ENCODE data around the gene CADM1.

CADM1 gene

GRCh38 chr11:115276191-115276590, 228.0 kb downstream of the CADM1 start:
- no peak for FAIRE-seq

DNA sequence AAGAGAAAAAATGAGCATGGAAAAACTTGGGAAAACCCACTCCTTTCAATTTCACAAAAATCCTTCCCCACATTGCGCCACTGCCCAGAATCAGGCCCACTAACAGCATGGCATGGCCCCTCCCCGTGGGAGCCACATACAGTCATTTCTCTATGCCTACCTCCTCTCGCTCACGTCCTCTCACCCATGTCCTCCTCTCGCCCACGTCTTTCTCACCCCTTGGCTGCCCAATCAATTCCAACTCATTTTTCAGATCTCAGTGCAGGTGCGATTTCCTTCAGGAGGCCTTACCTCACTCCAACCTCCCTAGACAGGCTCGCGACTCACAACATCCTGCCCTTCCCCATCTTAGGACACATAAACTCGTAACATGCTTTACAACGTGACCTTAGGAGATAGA, 229.2 kb downstream of the CADM1 start:
- no peak for FAIRE-seq

- no peak for FAIRE-seq
Measured at GRCh38 chr11:115272925-115273324, 231.3 kb downstream of the CADM1 start.

GRCh38 chr11:115271643-115272042, 232.6 kb downstream of the CADM1 start:
- no peak for FAIRE-seq

DNA sequence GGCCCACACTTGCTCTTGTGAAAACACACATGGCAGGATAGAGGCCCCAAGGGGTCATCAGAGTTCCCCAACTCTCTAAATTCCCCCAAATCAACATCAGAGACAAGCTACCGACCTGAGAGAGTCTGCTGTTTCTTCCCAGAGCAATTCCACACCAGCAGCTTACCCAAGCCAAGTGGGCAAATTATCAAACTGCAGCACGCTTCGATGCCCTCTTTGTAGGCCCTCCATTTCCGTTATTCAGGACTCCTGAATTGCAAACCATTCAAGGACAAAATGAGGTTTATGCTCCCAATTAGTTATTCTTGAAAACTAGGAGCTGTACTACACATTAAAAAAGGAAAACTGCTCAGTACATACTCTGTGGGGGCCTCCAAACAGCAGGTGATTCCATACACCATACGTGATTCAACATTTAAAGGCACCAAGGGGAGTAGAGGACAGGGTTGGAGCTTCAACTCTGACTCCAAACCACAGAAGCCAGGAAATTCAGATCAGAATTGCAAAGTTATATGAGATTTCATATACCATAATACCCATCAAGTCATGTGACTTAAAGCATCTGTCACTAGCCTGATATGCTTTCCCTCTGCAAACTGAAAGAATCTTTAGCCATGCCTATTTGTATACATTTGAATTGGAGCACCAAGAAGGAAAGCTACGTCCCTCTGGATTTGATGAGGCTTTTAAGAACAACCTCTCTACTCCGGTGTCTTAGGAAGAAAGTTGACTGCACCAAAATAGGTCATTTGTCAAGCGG, 234.8 kb downstream of the CADM1 start:
- FAIRE-seq = no peak

GRCh38 chr11:115267871-115268270, 236.3 kb downstream of the CADM1 start:
- FAIRE-seq = peak; percentile 92

GRCh38 chr11:115267238-115267781, 236.9 kb downstream of the CADM1 start:
- FAIRE-seq = peak; percentile 76

- FAIRE-seq = no peak
Measured at GRCh38 chr11:115266066-115266639, 238.1 kb downstream of the CADM1 start.

DNA sequence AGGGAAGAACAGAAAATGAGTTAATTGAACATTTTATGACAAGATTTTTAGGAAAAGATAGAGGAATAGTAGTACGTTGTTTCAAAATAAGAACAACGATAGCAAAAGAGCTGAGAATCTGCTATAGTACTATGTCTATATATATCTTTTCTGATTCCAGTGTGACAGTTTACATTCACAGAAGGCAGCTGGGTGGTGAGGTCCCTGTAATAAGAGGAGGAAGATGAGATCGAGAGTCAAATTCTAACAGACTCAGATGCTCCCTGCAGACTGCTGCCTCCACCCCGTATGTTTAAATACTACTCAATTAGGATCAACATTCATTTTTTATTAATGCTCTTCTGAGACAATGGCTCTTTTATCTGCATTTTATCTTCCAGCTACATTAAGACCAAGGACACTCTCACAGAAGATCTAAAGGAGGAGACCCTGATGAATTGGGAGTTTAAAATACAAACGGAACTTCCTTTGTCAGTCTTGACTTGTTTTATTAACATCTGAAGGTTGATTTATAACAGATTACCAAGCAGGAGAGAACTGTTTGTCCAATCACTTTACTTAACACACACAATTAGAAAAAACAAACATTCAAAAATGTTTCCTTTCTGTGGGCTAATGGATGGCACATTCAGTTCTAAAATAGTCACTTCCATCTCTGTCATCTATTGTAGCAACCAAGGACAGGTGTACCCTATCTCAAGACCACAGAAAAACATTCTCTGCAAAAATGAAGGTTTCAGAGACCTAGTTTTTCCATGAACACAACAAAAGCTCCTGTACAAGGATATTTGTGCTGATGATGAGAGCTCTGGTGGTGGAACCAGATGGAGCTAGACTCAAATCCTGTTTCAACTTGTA, 240.2 kb downstream of the CADM1 start:
- peak; percentile 94 for FAIRE-seq

DNA sequence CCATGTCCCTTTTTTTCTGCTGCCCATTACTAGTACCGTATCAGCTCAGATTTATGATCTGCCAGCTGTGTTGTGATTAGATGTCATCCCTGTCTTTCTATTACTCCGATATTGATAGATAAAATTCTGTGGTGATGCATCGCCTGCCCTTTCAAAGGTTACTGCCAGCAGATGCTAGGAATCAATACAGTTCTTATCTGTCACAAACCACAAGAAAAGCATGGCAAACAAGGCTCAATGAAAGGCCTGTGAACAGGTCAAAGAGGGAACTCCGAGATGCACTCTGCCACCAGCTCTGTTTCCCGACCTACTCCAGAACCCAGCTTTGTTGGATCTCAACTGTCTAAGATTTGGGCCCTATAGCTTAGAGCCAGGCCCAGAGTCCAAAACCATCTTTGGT, 246.0 kb downstream of the CADM1 start:
- FAIRE-seq = no peak

GRCh38 chr11:115257678-115258077, 246.5 kb downstream of the CADM1 start:
- FAIRE-seq = no peak

GRCh38 chr11:115257270-115257669, 246.9 kb downstream of the CADM1 start:
- FAIRE-seq = peak; percentile 66

GRCh38 chr11:115256397-115257197, 247.6 kb downstream of the CADM1 start:
- FAIRE-seq = peak; percentile 83

GRCh38 chr11:115255006-115255762, 249.0 kb downstream of the CADM1 start:
- FAIRE-seq = peak; percentile 24

GRCh38 chr11:115251126-115251525, 253.1 kb downstream of the CADM1 start:
- no peak for FAIRE-seq

GRCh38 chr11:115249061-115249578, 255.1 kb downstream of the CADM1 start:
- peak; percentile 47 for FAIRE-seq

DNA sequence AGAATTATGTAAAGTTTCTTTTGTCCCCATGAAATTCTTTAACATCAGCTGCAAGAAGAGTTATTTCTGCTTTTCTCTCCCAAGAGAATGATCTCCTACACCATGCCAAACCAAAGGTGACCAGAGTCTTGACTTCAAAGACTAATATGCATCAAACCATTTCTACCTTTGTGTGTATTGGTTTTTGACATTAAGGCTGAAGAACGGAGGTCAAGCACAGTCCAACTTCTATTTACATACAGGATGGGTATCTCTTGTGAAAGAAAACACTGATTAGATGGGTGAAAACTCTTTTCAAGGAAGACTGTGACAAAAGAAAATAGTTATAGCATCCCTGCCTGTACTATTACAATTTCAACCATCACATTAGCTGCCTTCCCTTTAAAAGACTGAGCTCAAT, 256.3 kb downstream of the CADM1 start:
- FAIRE-seq = no peak

DNA sequence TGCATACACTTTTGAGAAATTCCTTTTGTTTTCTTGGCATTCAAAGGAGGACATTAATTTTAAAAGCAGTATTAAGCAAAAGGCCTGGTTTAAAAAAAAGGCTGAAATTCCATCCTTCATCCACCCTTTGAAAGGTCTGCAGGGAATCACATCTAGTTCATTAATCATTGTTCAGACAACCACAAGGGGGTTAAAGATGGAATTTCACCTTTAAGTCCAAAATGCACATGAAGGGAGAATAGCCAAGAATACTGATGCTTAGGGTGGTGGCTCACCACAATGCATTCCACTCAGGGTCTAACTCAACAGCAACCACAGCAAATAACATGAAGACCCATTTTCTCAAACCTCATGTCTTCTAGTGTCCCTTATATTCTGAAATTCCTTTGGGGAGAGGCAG, 256.9 kb downstream of the CADM1 start:
- FAIRE-seq = no peak

DNA sequence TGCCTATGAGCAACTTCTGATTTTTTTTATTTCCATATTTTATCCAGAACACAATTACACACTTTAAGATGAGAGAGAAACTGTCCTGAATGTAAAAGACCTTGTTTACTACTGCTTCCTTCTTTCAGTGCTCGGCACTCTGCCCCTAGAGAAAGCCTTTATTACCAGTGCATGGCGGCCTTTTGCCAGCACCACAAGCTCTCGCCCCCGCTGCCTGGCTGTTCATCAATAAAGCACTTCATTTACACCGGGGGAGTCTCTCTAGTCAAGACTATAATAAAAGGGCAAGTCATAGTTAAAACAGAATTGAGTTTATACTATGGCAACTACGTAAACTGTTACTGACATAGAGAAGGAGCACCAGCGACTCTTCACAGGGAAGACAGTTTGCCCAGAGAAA, 259.5 kb downstream of the CADM1 start:
- FAIRE-seq = no peak

DNA sequence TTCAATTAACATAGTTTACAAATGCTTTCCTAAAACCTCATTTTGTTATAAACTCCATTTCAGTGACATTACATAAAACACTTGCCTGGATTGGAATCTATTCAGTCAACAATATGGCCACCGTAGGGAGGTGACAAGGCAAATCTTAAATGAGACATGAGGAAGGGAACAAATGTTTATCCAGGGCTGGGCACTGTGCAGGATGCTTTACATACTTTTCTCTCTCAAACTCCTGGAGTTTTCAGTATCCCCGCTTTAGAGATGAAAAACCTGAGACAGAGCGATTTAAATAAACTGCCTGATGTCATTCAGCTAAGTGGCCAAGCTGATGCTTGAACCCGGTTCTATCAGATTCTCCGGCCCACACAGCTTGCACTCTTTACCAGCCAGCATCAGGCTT, 259.9 kb downstream of the CADM1 start:
- FAIRE-seq = no peak

DNA sequence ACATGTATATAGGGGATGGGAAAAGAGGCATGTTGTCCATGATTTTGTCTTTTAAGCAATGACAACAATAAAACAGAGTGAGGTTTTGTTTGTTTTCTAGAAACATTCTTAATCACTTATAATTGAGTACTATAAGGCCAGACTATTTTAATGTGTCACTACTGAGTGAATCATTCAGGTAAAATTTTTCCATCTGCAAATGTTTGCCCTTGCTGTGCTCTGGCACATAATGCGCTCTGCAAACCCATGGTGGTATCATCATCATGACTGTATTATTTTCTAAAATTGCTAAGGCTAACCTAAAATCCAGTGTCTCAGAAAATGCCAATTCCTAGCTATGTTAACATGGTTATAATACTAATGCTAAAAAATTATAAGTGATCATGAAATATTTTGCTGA, 261.2 kb downstream of the CADM1 start:
- no peak for FAIRE-seq

GRCh38 chr11:115241899-115242298, 262.3 kb downstream of the CADM1 start:
- FAIRE-seq = no peak

Measured in islet of Langerhans (tissue), 1 donor.